IPS-20b (cell line): ENCODE results near the gene HDDC3.
A peak's percentile ranks its signal among the peaks of the same experiment; 100 is the strongest.

Experiments used
- H3K27ac ChIP-seq: one replicate; pipeline ENCODE4 v1.5.1; 2013; ENCODE audit warnings: low read length
- H3K27me3 ChIP-seq: 2 replicates; pipeline ENCODE4 v1.6.1; 2013; ENCODE audit warnings: mild to moderate bottlenecking, low read length, inconsistent platforms; ENCODE audit not compliant: insufficient read depth
- H3K36me3 ChIP-seq: 2 replicates; pipeline ENCODE4 v1.6.1; 2013; ENCODE audit warnings: low read depth, mild to moderate bottlenecking, inconsistent platforms, low read length, moderate library complexity; ENCODE audit not compliant: insufficient read depth
- H3K4me1 ChIP-seq: 2 replicates; pipeline ENCODE4 v1.6.1; 2013; ENCODE audit warnings: mild to moderate bottlenecking, control low read depth, inconsistent platforms, low read length, moderate library complexity; ENCODE audit not compliant: insufficient read depth
- H3K4me3 ChIP-seq: 2 replicates; pipeline ENCODE4 v1.5.1; 2013; ENCODE audit warnings: mild to moderate bottlenecking, low read length, inconsistent platforms
- H3K9ac ChIP-seq: 2 replicates; pipeline ENCODE4 v1.6.1; 2013; ENCODE audit warnings: low read depth, mild to moderate bottlenecking, inconsistent platforms, low read length, moderate library complexity
- H3K9me3 ChIP-seq: 2 replicates; pipeline ENCODE4 v1.6.1; 2013; ENCODE audit warnings: mild to moderate bottlenecking, low read depth, low read length, inconsistent platforms; ENCODE audit not compliant: insufficient read depth

The HDDC3 gene, protein sequence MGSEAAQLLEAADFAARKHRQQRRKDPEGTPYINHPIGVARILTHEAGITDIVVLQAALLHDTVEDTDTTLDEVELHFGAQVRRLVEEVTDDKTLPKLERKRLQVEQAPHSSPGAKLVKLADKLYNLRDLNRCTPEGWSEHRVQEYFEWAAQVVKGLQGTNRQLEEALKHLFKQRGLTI

DNA sequence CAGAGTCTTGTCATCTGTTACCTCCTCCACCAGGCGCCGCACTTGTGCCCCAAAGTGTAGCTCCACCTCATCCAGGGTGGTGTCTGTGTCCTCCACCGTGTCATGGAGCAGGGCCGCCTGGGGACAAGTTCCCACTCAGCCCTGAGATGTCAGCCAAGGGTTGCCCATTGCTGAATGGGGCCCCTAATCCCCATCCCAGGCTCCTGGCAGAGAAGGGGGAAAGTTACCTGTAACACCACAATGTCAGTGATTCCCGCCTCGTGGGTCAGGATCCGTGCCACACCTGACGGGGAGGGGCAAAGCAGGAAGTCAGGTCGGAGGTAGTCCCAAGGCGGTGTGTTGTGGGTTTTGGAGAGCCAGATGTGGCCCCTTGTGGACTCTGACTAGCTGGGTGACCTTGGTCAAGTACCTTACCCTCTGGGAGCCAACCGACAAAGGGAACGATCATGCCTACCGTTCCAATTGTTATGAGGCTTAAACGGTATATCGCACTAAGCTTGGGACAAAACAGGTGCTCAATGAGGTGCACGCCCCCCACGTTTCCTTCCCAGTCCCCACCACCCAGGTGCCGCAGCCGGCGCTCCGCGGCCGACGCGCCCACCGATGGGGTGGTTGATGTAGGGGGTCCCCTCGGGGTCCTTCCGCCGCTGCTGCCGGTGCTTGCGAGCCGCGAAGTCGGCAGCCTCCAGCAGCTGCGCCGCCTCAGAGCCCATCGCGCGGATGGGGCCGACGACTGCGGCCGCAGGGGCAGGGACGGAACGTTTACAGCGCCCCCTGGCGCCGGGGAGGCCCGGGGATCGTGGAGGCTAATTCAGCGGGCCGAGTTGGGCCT, at the start of gene HDDC3:
Gene HDDC3, minus strand, starts transcription at position 722 of the 832 bp plus-strand sequence. Its CDS starts 9 bp downstream, at position 713.
- H3K27ac ChIP-seq: no peak within 1 kb of the TSS
- no peaks in the 10 kb centered on the region for H3K9me3 ChIP-seq
- H3K36me3 ChIP-seq: peaks cover 6% of the 10 kb centered on the region; the same call in 1 of the 2 replicates
- peaks cover 2% of the 10 kb centered on the region; the same call in 1 of the 2 replicates for H3K4me1 ChIP-seq
- H3K9ac ChIP-seq: peak within 1 kb of the TSS; percentile 74
- H3K27me3 ChIP-seq: peaks cover 16% of the 10 kb centered on the region
- H3K4me3 ChIP-seq: peak within 1 kb of the TSS; percentile 81

DNA sequence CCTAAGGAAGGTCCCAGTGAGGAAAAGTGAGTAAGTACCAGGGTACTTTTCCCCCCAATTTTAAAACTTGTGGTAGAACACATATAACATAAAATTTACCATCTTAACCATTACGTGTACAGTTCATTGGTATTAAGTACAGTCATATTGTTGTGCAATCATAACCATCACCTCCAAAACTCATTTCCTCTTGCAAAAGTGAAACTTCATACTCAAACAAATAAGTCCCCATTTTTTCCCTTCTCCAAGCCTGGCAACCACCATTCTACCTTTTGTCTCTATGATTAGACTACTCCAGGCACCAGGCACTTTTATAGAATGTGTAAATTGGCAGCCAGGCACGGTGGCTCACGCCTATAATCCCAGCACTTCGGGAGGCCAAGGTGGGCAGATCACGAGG, 49.8 kb upstream of the HDDC3 start:
- Histone ChIP-seq H3K4me3 (no peak overlapping the region), H3K9me3 (no peaks in the 10 kb centered on the region), H3K27me3 (no peaks in the 10 kb centered on the region), H3K9ac (no peak overlapping the region), H3K27ac (no peak overlapping the region), H3K4me1 (no peaks in the 10 kb centered on the region), H3K36me3 (peaks cover 76% of the 10 kb centered on the region)

DNA sequence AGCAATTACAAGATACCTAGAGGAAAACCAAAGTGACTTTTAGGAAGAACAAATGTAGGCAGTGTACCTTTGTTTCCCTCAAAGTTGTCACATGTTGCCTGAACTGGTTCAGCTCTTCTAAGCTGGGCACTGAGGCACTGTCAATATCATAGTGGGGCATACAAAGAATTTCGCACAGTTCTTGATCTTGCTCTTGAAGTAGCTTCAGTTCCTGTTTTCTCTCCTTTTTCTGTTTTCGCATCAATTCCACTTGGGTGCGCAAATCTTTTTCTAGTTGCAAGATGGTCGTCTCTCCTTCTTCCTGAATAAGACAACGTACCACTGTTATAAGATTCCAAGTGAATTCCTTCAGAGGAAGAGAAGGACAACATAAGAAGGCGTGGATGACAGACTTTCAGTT, 49.3 kb upstream of the HDDC3 start:
- peaks cover 80% of the 10 kb centered on the region for H3K36me3 ChIP-seq
- no peaks in the 10 kb centered on the region for H3K4me1 ChIP-seq
- H3K9ac ChIP-seq: no peak overlapping the region
- H3K27ac ChIP-seq: no peak overlapping the region
- H3K4me3 ChIP-seq: no peak overlapping the region
- H3K9me3 ChIP-seq: no peaks in the 10 kb centered on the region
- no peaks in the 10 kb centered on the region for H3K27me3 ChIP-seq

DNA sequence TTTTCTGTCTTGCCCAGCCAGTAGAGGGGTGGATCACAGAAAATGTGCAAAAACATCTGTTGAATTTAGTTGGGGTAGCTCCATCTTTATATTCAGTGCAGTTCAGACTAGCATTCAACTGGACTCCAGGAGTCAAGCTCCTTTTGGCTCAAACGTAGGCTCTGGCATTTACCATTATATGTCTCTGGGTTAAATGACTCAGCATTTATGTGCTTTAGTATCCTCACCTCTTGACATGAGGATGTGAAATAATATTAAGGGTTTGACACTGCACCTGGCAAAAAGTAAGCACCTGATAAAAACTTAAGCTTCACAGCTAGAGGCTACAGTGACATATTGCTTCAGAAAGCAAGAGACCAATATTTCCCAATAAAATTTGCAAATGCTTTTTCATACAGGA, 47.2 kb upstream of the HDDC3 start:
- Histone ChIP-seq H3K36me3 (peaks cover 99% of the 10 kb centered on the region), H3K27me3 (no peaks in the 10 kb centered on the region), H3K9me3 (no peaks in the 10 kb centered on the region), H3K4me1 (no peaks in the 10 kb centered on the region), H3K9ac (no peak overlapping the region), H3K27ac (no peak overlapping the region), H3K4me3 (no peak overlapping the region)

DNA sequence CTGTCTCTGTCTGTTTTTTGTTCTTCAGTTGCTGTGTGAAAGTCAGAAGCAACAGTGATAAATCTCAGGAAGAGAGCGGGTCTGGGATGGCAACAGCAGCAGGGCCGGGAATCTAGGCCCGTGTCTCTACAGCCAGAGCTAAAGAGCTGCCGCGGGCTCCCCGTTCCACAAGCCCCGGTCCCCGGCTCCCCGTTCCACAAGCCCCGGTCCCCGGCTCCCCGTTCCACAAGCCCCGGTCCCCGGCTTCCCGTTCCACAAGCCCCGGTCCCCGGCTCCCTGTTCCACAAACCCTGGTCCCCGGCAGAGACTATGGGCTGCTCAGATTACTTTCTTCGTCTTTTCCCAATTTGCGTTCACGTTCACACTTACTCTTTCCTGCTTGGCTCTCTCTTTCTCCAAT, 41.9 kb upstream of the HDDC3 start:
- peaks cover 91% of the 10 kb centered on the region for H3K36me3 ChIP-seq
- no peaks in the 10 kb centered on the region for H3K4me1 ChIP-seq
- H3K27ac ChIP-seq: no peak overlapping the region

DNA sequence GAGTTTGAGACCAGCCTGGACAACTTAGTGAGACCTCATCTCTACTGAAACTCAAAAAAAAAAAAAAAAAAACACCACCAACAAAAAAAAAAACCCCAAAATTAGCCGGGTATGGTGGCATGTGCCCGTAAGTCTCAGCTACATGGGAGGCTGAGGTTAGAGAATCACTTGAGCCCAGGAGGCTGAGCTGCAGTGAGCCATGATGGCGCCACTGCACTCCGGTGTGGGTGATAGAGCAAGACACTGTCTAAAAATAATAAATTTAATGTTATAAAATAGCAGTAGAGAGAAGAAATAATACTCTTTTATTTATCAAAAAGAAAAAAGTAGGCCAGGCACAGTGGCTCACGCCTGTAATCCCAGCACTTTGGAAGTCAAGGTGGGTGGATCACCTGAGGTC, 39.8 kb upstream of the HDDC3 start:
- H3K27ac ChIP-seq: no peak overlapping the region
- H3K9me3 ChIP-seq: no peaks in the 10 kb centered on the region
- no peak overlapping the region for H3K4me3 ChIP-seq
- no peak overlapping the region for H3K9ac ChIP-seq
- no peaks in the 10 kb centered on the region for H3K4me1 ChIP-seq
- H3K36me3 ChIP-seq: peaks cover 92% of the 10 kb centered on the region
- H3K27me3 ChIP-seq: no peaks in the 10 kb centered on the region

More for the DNA sequence above, 41.9 kb upstream of the HDDC3 start:
- Histone ChIP-seq H3K9ac (no peak overlapping the region), H3K4me3 (no peak overlapping the region), H3K27me3 (no peaks in the 10 kb centered on the region), H3K9me3 (no peaks in the 10 kb centered on the region)

DNA sequence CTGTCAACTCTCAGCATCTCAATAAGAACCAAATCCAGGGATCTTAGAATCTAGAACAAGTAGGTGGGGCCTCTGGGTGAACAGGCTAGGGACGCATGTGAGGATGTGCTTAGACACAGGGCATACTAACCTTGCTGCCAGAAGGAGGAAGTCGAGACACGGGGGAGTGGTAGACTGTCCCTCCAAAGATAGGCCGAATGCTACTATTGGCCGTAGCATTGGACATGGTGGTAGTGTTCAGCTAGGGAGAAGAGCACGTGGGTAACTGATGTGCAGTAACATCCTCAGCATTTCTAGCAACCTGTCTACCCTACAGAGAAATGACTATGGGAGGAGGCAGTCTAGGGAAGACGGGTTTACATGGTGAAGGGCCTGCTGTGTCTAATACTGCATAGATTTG, 37.9 kb upstream of the HDDC3 start:
- H3K27ac ChIP-seq: no peak overlapping the region
- H3K4me3 ChIP-seq: no peak overlapping the region
- no peak overlapping the region for H3K9ac ChIP-seq
- no peaks in the 10 kb centered on the region for H3K27me3 ChIP-seq
- H3K36me3 ChIP-seq: peaks cover 88% of the 10 kb centered on the region
- no peaks in the 10 kb centered on the region for H3K4me1 ChIP-seq
- H3K9me3 ChIP-seq: no peaks in the 10 kb centered on the region

DNA sequence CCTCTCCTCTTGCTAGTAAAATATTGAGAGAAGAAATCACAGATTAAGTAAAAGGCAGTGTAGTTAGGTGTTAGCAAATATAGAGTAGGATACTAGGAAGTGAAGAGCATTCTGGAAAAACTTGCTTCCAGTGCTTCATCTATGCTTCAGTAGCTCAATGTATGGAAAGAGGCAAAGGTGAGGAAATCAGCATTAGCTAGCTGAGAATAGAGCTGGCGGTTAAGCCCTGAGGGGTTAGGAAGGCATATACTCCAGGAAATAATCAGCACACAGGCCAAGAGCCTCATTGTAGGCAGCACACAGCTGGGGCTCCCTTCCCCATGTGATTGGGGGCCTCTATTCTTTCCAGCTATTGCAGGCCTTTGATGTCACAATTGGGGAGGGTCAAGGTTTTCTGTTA, 36.1 kb upstream of the HDDC3 start:
- Histone ChIP-seq H3K27me3 (no peaks in the 10 kb centered on the region), H3K9me3 (no peaks in the 10 kb centered on the region), H3K27ac (no peak overlapping the region), H3K4me1 (no peaks in the 10 kb centered on the region), H3K9ac (no peak overlapping the region), H3K4me3 (no peak overlapping the region), H3K36me3 (peaks cover 84% of the 10 kb centered on the region)

DNA sequence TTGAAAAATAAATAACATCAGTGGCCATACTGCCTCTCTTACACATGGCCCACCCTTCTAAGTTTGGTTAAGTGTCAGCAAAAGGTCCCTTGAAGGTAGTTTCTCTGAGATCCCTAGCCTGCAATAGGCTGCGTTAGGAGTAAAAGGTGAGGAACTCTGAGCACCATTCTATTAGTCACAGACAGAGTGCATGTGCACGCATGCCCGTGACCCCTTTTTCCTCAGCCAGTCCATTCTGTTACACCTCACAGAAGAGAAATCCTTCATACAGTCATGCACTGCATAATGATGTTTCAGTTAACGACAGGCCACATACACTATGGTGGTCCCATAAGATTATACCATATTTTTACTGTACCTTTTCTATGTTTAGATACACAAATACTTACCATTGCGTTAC, 34.9 kb upstream of the HDDC3 start:
- H3K4me1 ChIP-seq: no peaks in the 10 kb centered on the region
- no peaks in the 10 kb centered on the region for H3K9me3 ChIP-seq
- H3K9ac ChIP-seq: no peak overlapping the region
- no peak overlapping the region for H3K4me3 ChIP-seq
- no peaks in the 10 kb centered on the region for H3K27me3 ChIP-seq
- H3K27ac ChIP-seq: no peak overlapping the region
- H3K36me3 ChIP-seq: peaks cover 83% of the 10 kb centered on the region

DNA sequence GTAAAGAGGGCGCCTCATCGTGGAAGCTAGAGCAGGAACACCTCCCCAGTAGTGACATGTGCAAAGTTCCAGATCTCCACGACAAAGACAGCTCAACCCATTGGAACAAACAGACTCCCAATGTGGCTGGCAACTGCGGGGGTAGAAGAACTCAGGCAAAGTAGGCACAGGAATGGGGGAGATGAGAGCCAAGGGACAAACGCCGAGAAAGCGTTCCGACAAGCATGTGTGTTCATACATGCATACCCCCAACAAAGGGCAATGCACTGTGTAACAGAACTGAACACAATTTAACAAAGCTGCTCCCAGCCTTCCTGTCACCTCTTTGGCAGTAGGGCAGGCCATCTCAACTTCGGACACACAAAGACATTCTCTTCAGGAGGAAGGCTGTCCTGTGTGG, 33.9 kb upstream of the HDDC3 start:
- Histone ChIP-seq H3K9ac (no peak overlapping the region), H3K27ac (no peak overlapping the region), H3K4me1 (no peaks in the 10 kb centered on the region), H3K36me3 (peaks cover 89% of the 10 kb centered on the region), H3K4me3 (no peak overlapping the region), H3K9me3 (no peaks in the 10 kb centered on the region), H3K27me3 (no peaks in the 10 kb centered on the region)

DNA sequence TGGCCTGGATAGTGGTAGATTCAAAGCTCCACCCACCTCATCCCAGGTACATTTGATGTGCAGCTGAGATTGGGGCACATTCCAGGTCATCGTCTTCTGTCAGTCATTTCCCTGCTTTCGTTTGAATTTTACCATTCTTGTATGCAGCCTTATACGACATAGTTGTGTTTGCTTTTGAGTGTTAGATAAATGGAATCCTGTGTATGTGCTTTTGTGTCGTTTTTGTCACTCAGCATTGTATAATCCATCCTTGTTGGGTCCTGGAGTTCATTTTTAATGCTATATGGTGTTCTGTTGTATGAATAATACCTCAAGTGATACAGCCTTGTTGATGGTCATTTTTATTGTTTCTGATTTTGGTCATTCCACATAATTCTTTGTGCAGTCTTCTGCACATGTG, 29.7 kb upstream of the HDDC3 start:
- 0 out of 2 replicates have a peak, but pooled peaks cover 5% of the 10 kb centered on the region for H3K4me1 ChIP-seq
- H3K9ac ChIP-seq: no peak overlapping the region
- H3K27me3 ChIP-seq: no peaks in the 10 kb centered on the region; the same call in 1 of the 2 replicates
- no peak overlapping the region for H3K27ac ChIP-seq
- H3K36me3 ChIP-seq: peaks cover 64% of the 10 kb centered on the region
- H3K9me3 ChIP-seq: no peaks in the 10 kb centered on the region
- H3K4me3 ChIP-seq: no peak overlapping the region
